Measurements from ENCODE around the gene FAM117A. TPM values are rescaled to one million over a fixed set of nuclear protein-coding genes. Genes with fewer than 3 reads are reported as not detected.

The FAM117A gene
- total and polyA plus RNA-seq, 4 donors = 8.6 to 20.9 (median 13.4) TPM

GRCh38 chr17:49716668-49717364, 47.1 kb downstream of the FAM117A start:
- TF ChIP-seq CTCF (IDR thresholded peaks at IDR 0.05; ENCODE audit: control extremely low read depth, extremely low read depth) = no peak
- no peak overlapping the region for H3K27ac ChIP-seq (ENCODE audit: low read depth in 1 of 2, low read length in 1 of 2)
- H3K4me3 ChIP-seq = no peak overlapping the region
- H3K9ac ChIP-seq (ENCODE audit: insufficient read depth in 1 of 2, low read length in 2 of 2) = no peak overlapping the region
- no peaks in the 10 kb centered on the region for H3K27me3 ChIP-seq (ENCODE audit: control insufficient read depth in 3 of 3, insufficient read depth in 3 of 3, low read length in 2 of 3)
- H3K4me1 ChIP-seq (ENCODE audit: control insufficient read depth in 5 of 5, insufficient read depth in 5 of 5, low read length in 5 of 5) = peaks cover 0 to 13% (median 0%) of the 10 kb centered on the region in 5 donors
- WGBS, 2 donors = 79 to 81% methylated on average over 1 of the region's 1 CpG
- DNase-seq (no peak), ATAC-seq (ENCODE audit: insufficient read depth, low FRiP score) (no peak)
- peaks cover 0 to 29% (median 20%) of the 10 kb centered on the region in 4 donors for H3K36me3 ChIP-seq (ENCODE audit: control insufficient read depth in 4 of 4, insufficient read depth in 4 of 4, low read length in 4 of 4)
- no peaks in the 10 kb centered on the region for H3K9me3 ChIP-seq (ENCODE audit: control insufficient read depth in 4 of 4, insufficient read depth in 3 of 4, low read length in 3 of 4)

- Histone ChIP-seq H3K9me3 (ENCODE audit: control insufficient read depth in 4 of 4, insufficient read depth in 3 of 4, low read length in 3 of 4) (no peaks in the 10 kb centered on the region), H3K4me1 (ENCODE audit: control insufficient read depth in 5 of 5, insufficient read depth in 5 of 5, low read length in 5 of 5) (peaks cover 0 to 13% (median 0%) of the 10 kb centered on the region in 5 donors), H3K27ac (ENCODE audit: low read depth in 1 of 2, low read length in 1 of 2) (peak overlapping the region in 1 of 2 donors; percentile 2), H3K27me3 (ENCODE audit: control insufficient read depth in 3 of 3, insufficient read depth in 3 of 3, low read length in 2 of 3) (no peaks in the 10 kb centered on the region), H3K36me3 (ENCODE audit: control insufficient read depth in 4 of 4, insufficient read depth in 4 of 4, low read length in 4 of 4) (peaks cover 0 to 30% (median 17%) of the 10 kb centered on the region in 4 donors), H3K9ac (ENCODE audit: insufficient read depth in 1 of 2, low read length in 2 of 2) (no peak overlapping the region), H3K4me3 (no peak overlapping the region)
- 58 to 83% methylated on average over 9 of the region's 9 CpGs for WGBS, 2 donors
- DNase-seq (peak in 2 of 3 donors; percentile 36 to 46), ATAC-seq (ENCODE audit: insufficient read depth, low FRiP score) (no peak)
- no peak for TF ChIP-seq CTCF (IDR thresholded peaks at IDR 0.05; ENCODE audit: control extremely low read depth, extremely low read depth)
Observed at GRCh38 chr17:49715717-49716279, 48.1 kb downstream of the FAM117A start.

- 62 to 77% methylated on average over 4 of the region's 4 CpGs for WGBS, 2 donors
- no peaks in the 10 kb centered on the region for H3K9me3 ChIP-seq (ENCODE audit: control insufficient read depth in 4 of 4, insufficient read depth in 3 of 4, low read length in 3 of 4)
- H3K36me3 ChIP-seq (ENCODE audit: control insufficient read depth in 4 of 4, insufficient read depth in 4 of 4, low read length in 4 of 4) = peaks cover 0 to 29% (median 17%) of the 10 kb centered on the region in 4 donors
- H3K27ac ChIP-seq (ENCODE audit: low read depth in 1 of 2, low read length in 1 of 2) = no peak overlapping the region
- H3K27me3 ChIP-seq (ENCODE audit: control insufficient read depth in 3 of 3, insufficient read depth in 3 of 3, low read length in 2 of 3) = no peaks in the 10 kb centered on the region
- H3K4me3 ChIP-seq = no peak overlapping the region
- ATAC-seq (ENCODE audit: insufficient read depth, low FRiP score) = no peak
- H3K4me1 ChIP-seq (ENCODE audit: control insufficient read depth in 5 of 5, insufficient read depth in 5 of 5, low read length in 5 of 5) = peaks cover 0 to 13% (median 0%) of the 10 kb centered on the region in 5 donors
- no peak for TF ChIP-seq CTCF (IDR thresholded peaks at IDR 0.05; ENCODE audit: control extremely low read depth, extremely low read depth)
- DNase-seq = no peak
- peak overlapping the region in 1 of 2 donors; percentile 5 for H3K9ac ChIP-seq (ENCODE audit: insufficient read depth in 1 of 2, low read length in 2 of 2)
Observed at GRCh38 chr17:49715216-49715615, 48.7 kb downstream of the FAM117A start.

Measured in lung (tissue), 12 donors.